A549 treated with AZD9567 at 1 μM for 4 hours (cell line): ENCODE measurements around the gene AMER1. TPM values are rescaled to one million over a fixed set of nuclear protein-coding genes. Genes with fewer than 3 reads are reported as not detected.

Experiments used
- total RNA-seq: library from RNA; stranded (reverse); fragments of 200-300 nt; extraction: Qiagen RNA extraction; gene quantifications from 5 replicates; pipeline ENCODE4 v1.2.3, GENCODE V29; 2022; ENCODE audit not compliant: insufficient read depth

Gene AMER1
- total RNA-seq, result 2.1 to 3.0 TPM (median 2.6 TPM) in 5 replicates

DNA sequence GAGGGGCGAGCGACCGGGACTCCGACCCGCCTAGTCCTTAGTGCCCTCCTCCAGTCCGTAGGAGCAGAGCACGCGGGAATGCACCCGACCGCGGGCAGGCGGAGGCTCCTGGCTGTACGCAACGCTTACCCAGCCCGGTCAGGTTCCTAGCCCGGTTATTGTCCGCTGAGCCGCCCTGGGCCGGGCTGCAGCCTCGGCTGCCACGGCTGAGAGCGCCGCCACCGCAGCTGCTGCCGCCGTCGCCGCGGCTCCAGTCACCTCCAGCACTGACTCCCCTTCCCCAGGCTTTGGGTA lies at the start of gene AMER1:
AMER1 (minus strand) TSS at position 268 of the 294 bp plus-strand sequence. CDS start 12,422 bp downstream, outside the sequence.

DNA sequence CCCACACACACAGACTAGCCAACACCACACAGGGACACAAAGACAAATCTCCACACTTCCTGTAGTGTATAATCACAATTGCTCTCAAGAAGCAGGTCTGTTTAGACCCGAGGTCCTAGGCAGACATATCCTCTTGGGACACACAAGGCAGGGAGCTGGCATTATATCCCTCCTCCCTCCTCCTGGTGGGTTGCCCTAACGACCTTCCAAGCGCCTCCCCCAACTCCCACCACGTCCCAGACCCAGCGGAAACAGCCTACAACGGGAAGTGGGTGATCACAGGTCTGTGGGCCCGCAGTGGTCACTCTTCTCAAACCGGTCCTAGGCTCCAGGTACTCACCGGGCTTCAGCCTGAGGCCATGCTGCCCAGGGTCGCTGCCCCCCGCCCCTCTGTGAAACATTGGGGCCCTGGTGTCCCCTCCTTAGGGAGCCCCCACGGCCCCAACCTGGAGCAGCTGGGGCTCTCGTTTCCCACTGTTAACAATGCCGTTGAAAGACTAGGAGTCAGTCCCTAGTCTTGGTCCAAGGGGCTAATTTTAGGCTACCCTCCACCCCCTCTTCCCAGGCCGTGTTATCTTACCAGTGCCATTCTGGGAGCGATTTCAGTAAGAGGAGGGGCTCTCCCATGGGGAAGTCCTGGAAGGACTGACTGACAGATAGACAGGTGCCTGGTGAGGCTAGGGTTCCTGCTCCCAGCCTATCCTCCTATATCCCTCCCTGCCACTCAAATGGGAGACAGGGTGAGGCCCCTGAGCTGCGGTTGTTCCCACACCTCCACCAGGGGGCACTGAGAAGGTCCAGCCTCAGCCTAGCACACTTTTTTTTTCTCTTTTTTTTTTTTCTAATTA lies 24.8 kb upstream of the AMER1 start, which contains the start of gene ASB12:
ASB12 (minus strand) TSS at position 485 of the 848 bp plus-strand sequence. CDS start 4,957 bp downstream, outside the sequence.

Other genes starting within 250 kb of the AMER1 start
- not detected in 5 replicates for gene ASB12, start 24.9 kb upstream of the AMER1 start, total RNA-seq
- 0.36 to 0.70 TPM (median 0.43 TPM) in 4 of 5 replicates, not detected in the other for gene MTMR8, start 189.7 kb upstream of the AMER1 start, total RNA-seq